ENCODE results near the gene KRTAP22-1. TPM values are rescaled to one million over a fixed set of nuclear protein-coding genes. Genes with fewer than 3 reads are reported as not detected.

The KRTAP22-1 gene
- total RNA-seq, 1 experiment from 2014 or later: not detected

DNA sequence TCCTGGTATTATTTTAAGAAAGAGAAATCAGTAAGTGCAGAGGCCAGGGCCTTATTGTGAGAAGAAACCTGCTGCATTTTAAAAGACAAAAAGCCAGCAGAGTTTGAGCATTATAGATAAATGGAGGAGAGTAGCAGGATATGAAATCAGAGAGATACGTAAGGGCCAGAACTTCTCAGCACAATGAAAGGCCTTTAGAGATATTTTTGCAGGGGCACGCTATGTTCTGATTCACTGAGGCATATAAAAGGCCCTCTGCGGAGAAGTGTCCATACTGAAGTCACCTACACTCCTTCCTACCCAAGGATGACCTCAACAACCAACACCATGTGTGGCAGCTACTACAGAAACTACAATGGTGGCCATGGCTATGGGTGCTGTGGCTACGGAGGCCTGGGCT is 8.7 kb upstream of the KRTAP22-1 start, which contains the start of gene KRTAP6-3:
Gene KRTAP6-3 (plus strand): TSS at position 301 of the 400 bp plus-strand sequence. CDS start 6 bp downstream, at position 307.
- H3K9me3 Mint-ChIP-seq (ENCODE audit: low read depth, unreplicated experiment): peaks cover 4% of the 10 kb centered on the region
- no peaks in the 10 kb centered on the region for H3K36me3 Mint-ChIP-seq (ENCODE audit: insufficient read depth, unreplicated experiment)
- intact Hi-C loops (cut with micrococcal nuclease; ENCODE audit: unreplicated experiment): no loop called here
- TF ChIP-seq, protein P1, sequence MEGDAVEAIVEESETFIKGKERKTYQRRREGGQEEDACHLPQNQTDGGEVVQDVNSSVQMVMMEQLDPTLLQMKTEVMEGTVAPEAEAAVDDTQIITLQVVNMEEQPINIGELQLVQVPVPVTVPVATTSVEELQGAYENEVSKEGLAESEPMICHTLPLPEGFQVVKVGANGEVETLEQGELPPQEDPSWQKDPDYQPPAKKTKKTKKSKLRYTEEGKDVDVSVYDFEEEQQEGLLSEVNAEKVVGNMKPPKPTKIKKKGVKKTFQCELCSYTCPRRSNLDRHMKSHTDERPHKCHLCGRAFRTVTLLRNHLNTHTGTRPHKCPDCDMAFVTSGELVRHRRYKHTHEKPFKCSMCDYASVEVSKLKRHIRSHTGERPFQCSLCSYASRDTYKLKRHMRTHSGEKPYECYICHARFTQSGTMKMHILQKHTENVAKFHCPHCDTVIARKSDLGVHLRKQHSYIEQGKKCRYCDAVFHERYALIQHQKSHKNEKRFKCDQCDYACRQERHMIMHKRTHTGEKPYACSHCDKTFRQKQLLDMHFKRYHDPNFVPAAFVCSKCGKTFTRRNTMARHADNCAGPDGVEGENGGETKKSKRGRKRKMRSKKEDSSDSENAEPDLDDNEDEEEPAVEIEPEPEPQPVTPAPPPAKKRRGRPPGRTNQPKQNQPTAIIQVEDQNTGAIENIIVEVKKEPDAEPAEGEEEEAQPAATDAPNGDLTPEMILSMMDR (IDR thresholded peaks at IDR 0.05; ENCODE audit: unreplicated experiment): no peak
- no peak within 1 kb of the TSS for H3K27ac Mint-ChIP-seq (ENCODE audit: unreplicated experiment)
- no TSS peak for BruUV-seq (replicated peaks)
- no peak within 1 kb of the TSS for H3K4me3 Mint-ChIP-seq (ENCODE audit: low read depth, unreplicated experiment)
- CTCF ChIA-PET: no interaction called here
- H3K27me3 Mint-ChIP-seq (ENCODE audit: unreplicated experiment): no peaks in the 10 kb centered on the region
- no peak for DNase-seq
- no peaks in the 10 kb centered on the region for H3K4me1 Mint-ChIP-seq (ENCODE audit: low read depth, unreplicated experiment)

DNA sequence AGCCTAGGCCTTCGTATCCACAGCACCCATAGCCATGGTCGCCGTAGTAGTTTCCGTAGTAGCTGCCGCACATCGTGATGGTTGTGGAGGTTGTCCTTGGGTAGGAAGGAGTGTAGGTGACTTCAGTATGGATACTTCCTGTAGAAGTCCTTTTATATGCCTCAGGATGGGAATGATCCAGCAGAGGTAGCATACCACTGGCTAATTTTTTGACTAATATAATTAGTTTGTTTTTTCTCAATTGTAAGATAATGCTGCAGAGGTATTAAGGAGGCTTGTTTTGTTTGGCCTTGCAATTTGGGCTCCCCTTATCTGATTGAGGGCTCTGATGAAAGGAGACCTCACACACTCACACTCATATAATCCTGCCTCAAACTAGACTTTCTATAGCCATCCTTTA is 2.1 kb upstream of the KRTAP22-1 start, which contains the start of gene KRTAP6-2:
Gene KRTAP6-2 (minus strand): TSS at position 101 of the 400 bp plus-strand sequence. CDS start 28 bp downstream, at position 73.
- CTCF ChIA-PET: no interaction called here
- intact Hi-C loops (cut with micrococcal nuclease; ENCODE audit: unreplicated experiment): no loop called here
- H3K27me3 Mint-ChIP-seq (ENCODE audit: unreplicated experiment): no peaks in the 10 kb centered on the region

DNA sequence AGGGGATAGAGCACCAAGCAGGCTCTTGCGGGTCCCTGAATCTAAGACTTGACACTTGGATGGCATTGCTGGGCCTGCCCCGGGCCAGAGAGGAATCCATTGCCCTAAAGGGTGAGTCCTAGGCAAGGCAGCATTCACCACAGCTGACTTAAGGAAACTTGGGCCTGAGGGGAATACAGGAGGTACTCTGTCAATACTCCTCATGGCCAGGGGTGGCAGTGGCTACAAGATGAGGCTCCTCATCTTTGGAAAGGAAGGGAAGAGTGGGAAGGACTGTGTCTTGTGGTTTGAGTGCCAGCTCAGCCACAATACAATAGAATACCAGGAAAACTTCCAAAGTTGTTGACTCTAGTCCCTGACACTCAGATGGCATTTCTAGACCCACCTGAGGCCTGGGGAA is 5.1 kb downstream of the KRTAP22-1 start:
- DNase-seq: no peak
- CTCF ChIA-PET: no interaction called here
- BruUV-seq (replicated peaks): no TSS peak
- intact Hi-C loops (cut with micrococcal nuclease; ENCODE audit: unreplicated experiment): no loop called here
- Mint-ChIP-seq H3K4me1 (ENCODE audit: low read depth, unreplicated experiment) (no peaks in the 10 kb centered on the region), H3K27ac (ENCODE audit: unreplicated experiment) (no peak overlapping the region), H3K4me3 (ENCODE audit: low read depth, unreplicated experiment) (no peak overlapping the region), H3K27me3 (ENCODE audit: unreplicated experiment) (no peaks in the 10 kb centered on the region), H3K9me3 (ENCODE audit: low read depth, unreplicated experiment) (peaks cover 15% of the 10 kb centered on the region), H3K36me3 (ENCODE audit: insufficient read depth, unreplicated experiment) (no peaks in the 10 kb centered on the region)
- TF ChIP-seq, protein P1 (IDR thresholded peaks at IDR 0.05; ENCODE audit: unreplicated experiment): no peak

More for the DNA sequence above, 2.1 kb upstream of the KRTAP22-1 start, which contains the start of gene KRTAP6-2:
- Mint-ChIP-seq H3K4me3 (ENCODE audit: low read depth, unreplicated experiment) (no peak within 1 kb of the TSS), H3K4me1 (ENCODE audit: low read depth, unreplicated experiment) (no peaks in the 10 kb centered on the region), H3K9me3 (ENCODE audit: low read depth, unreplicated experiment) (peaks cover 13% of the 10 kb centered on the region), H3K27ac (ENCODE audit: unreplicated experiment) (no peak within 1 kb of the TSS), H3K36me3 (ENCODE audit: insufficient read depth, unreplicated experiment) (no peaks in the 10 kb centered on the region)
- TF ChIP-seq, protein P1 (IDR thresholded peaks at IDR 0.05; ENCODE audit: unreplicated experiment): no peak
- DNase-seq: no peak
- no TSS peak for BruUV-seq (replicated peaks)

DNA sequence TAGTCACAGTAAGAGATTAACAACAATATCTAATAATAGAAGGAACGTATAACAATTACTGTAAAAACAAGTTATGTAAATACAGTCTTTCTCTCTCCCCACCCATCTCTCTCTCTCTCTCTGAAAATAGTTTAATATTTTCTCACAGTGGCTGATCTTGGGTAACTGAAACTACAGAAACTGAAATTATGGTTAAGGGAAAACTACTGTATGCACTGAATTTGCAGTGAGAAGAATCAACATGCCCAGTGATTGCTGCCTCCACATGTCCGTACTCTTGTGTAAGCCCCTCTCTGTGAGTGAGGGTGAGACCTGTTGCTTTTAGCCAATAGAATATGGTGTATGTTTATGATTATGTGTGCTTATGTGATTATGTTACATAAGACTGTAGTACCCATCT is 11.2 kb downstream of the KRTAP22-1 start:
- no peak for DNase-seq
- intact Hi-C loops (cut with micrococcal nuclease; ENCODE audit: unreplicated experiment): no loop called here
- H3K27me3 Mint-ChIP-seq (ENCODE audit: unreplicated experiment): no peaks in the 10 kb centered on the region

More for the DNA sequence above, 11.2 kb downstream of the KRTAP22-1 start:
- Mint-ChIP-seq H3K4me1 (ENCODE audit: low read depth, unreplicated experiment) (no peaks in the 10 kb centered on the region), H3K9me3 (ENCODE audit: low read depth, unreplicated experiment) (peaks cover 6% of the 10 kb centered on the region), H3K4me3 (ENCODE audit: low read depth, unreplicated experiment) (no peak overlapping the region), H3K27ac (ENCODE audit: unreplicated experiment) (no peak overlapping the region), H3K36me3 (ENCODE audit: insufficient read depth, unreplicated experiment) (no peaks in the 10 kb centered on the region)
- CTCF ChIA-PET: no interaction called here
- TF ChIP-seq, protein P1 (IDR thresholded peaks at IDR 0.05; ENCODE audit: unreplicated experiment): no peak
- BruUV-seq (replicated peaks): no TSS peak

Measured in Calu3 (cell line).